ENCODE measurements around the gene RBM15B.

GRCh38 chr3:51378065-51378464 lies 13.0 kb upstream of the RBM15B start:
- TF ChIP-seq POLR2A (IDR thresholded peaks at IDR 0.05) = no peak
- TF ChIP-seq, protein P1, sequence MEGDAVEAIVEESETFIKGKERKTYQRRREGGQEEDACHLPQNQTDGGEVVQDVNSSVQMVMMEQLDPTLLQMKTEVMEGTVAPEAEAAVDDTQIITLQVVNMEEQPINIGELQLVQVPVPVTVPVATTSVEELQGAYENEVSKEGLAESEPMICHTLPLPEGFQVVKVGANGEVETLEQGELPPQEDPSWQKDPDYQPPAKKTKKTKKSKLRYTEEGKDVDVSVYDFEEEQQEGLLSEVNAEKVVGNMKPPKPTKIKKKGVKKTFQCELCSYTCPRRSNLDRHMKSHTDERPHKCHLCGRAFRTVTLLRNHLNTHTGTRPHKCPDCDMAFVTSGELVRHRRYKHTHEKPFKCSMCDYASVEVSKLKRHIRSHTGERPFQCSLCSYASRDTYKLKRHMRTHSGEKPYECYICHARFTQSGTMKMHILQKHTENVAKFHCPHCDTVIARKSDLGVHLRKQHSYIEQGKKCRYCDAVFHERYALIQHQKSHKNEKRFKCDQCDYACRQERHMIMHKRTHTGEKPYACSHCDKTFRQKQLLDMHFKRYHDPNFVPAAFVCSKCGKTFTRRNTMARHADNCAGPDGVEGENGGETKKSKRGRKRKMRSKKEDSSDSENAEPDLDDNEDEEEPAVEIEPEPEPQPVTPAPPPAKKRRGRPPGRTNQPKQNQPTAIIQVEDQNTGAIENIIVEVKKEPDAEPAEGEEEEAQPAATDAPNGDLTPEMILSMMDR (IDR thresholded peaks at IDR 0.05) = no peak

Data from body of pancreas (tissue), 4 donors.